SK-N-SH (cell line): ENCODE data around the gene FBXW5. TPM values are rescaled to one million over a fixed set of nuclear protein-coding genes. Genes with fewer than 3 reads are reported as not detected.

Source experiments
- CTCF ChIA-PET: fragments of 300-600, 350-600 bp; formaldehyde crosslinking; extraction: SDS; loops from one replicate; lab custom pipeline; 2021; lab: Yijun Ruan, JAX
- POLR2A ChIA-PET: fragments of 350-600 bp; sonication (Branson Sonifier 250); formaldehyde crosslinking; extraction: SDS; loops from one replicate; lab custom pipeline; 2020; ENCODE audit warnings: antibody characterized with exemption, inconsistent platforms; lab: Yijun Ruan, JAX
- DNase-seq: peaks from one replicate; pipeline ENCODE4 v3.0.0; 2012
- H2AFZ ChIP-seq: fragments of 200-600 bp; sonication (generic); 2 replicates; pipeline ENCODE4 v1.8.1; 2016; ENCODE audit warnings: antibody characterized with exemption, mild to moderate bottlenecking, low read depth
- H3F3A ChIP-seq: fragments of 200-600 bp; sonication (generic); replicated peaks from 2 replicates; pipeline ENCODE3; 2016; ENCODE audit warnings: antibody characterized with exemption, mild to moderate bottlenecking; ENCODE audit not compliant: insufficient read depth
- H3K27ac ChIP-seq, 2 experiments: fragments of 200-500 bp in 1 of 2; fragments of 200-600 bp in 1 of 2; sonication (Bioruptor generic) in 1 of 2; sonication (generic), shearing (Covaris generic) in 1 of 2; 2 replicates each; pipeline versions ENCODE4 v1.5.1 to v1.6.1; 2014 to 2016; ENCODE audit warnings: low read depth in 2 of 2, inconsistent platforms in 1 of 2, low read length in 1 of 2, mild to moderate bottlenecking in 1 of 2, mixed read lengths in 1 of 2
- H3K27me3 ChIP-seq: fragments of 200-600 bp; sonication (generic), shearing (Covaris generic); 2 replicates; pipeline ENCODE4 v1.6.1; 2016; ENCODE audit warnings: mixed run types; ENCODE audit not compliant: insufficient read depth
- H3K36me3 ChIP-seq, 2 experiments: fragments of 200-500 bp in 1 of 2; fragments of 200-600 bp in 1 of 2; sonication (Bioruptor generic) in 1 of 2; sonication (generic) in 1 of 2; replicated peaks in 1 of 2; 2 replicates each; pipeline versions ENCODE3 to v1.5.1; 2014 to 2016; ENCODE audit warnings: low read length in 1 of 2, mild to moderate bottlenecking in 1 of 2; ENCODE audit not compliant: insufficient read depth in 2 of 2, control insufficient read depth in 1 of 2
- H3K4me1 ChIP-seq, 2 experiments: fragments of 200-500 bp in 1 of 2; fragments of 200-600 bp in 1 of 2; sonication (Bioruptor generic) in 1 of 2; sonication (generic), shearing (Covaris generic) in 1 of 2; 2 replicates each; pipeline versions ENCODE4 v1.5.1 to v1.6.1; 2014 to 2016; ENCODE audit warnings: low read depth in 1 of 2, low read length in 1 of 2, mixed run types in 1 of 2; ENCODE audit not compliant: insufficient read depth in 2 of 2, control insufficient read depth in 1 of 2
- H3K4me2 ChIP-seq: fragments of 200-600 bp; sonication (generic), shearing (Covaris generic); 2 replicates; pipeline ENCODE4 v1.6.1; 2017; ENCODE audit warnings: mixed run types
- H3K4me3 ChIP-seq, 2 experiments: fragments of 200-500 bp in 1 of 2; fragments of 200-600 bp in 1 of 2; sonication (Bioruptor generic) in 1 of 2; sonication (generic), shearing (Covaris generic) in 1 of 2; 2 replicates each; pipeline versions ENCODE4 v1.5.1 to v1.8.1; 2014 to 2016; ENCODE audit warnings: low read depth in 2 of 2, inconsistent platforms in 1 of 2, low read length in 1 of 2, mild to moderate bottlenecking in 1 of 2, mixed read lengths in 1 of 2, moderate library complexity in 1 of 2
- H3K79me2 ChIP-seq: fragments of 200-600 bp; sonication (generic); 2 replicates; pipeline ENCODE4 v1.8.1; 2017; ENCODE audit warnings: mild to moderate bottlenecking; ENCODE audit not compliant: insufficient read depth
- H3K9ac ChIP-seq: fragments of 200-600 bp; sonication (generic); 2 replicates; pipeline ENCODE4 v1.6.1; 2017; ENCODE audit warnings: mixed run types
- H3K9me2 ChIP-seq: fragments of 200-600 bp; sonication (generic); 2 replicates; pipeline ENCODE4 v1.6.1; 2017; ENCODE audit warnings: mixed run types
- H3K9me3 ChIP-seq: fragments of 200-600 bp; sonication (generic); 2 replicates; pipeline ENCODE4 v1.6.1; 2017; ENCODE audit warnings: mixed run types, mild to moderate bottlenecking, moderate library complexity
- H4K20me1 ChIP-seq: fragments of 200-600 bp; sonication (generic); 2 replicates; pipeline ENCODE4 v1.6.1; 2017; ENCODE audit warnings: mild to moderate bottlenecking, mixed run types; ENCODE audit not compliant: insufficient read depth
- EZH2phosphoT487 ChIP-seq: fragments of 200-600 bp; sonication (generic); IDR thresholded peaks from 2 replicates; pipeline ENCODE4 v1.6.1; 2017; ENCODE audit warnings: low read depth, mixed run types, mild to moderate bottlenecking, antibody characterized with exemption, moderate library complexity, borderline replicate concordance
- FOSL2 ChIP-seq: IDR thresholded peaks from 2 replicates; pipeline ENCODE4 v1.4.0; 2012; ENCODE audit warnings: low read depth, mild to moderate bottlenecking, moderate library complexity, borderline replicate concordance
- FOXJ3 ChIP-seq: sonication (generic); formaldehyde crosslinking; IDR thresholded peaks from 2 replicates; pipeline ENCODE4 v1.5.1; 2020; ENCODE audit warnings: mild to moderate bottlenecking, missing genetic modification reagents
- IRF3 ChIP-seq: fragments of 150-350 bp; IDR thresholded peaks from 2 replicates; pipeline ENCODE4 v1.6.1; 2016; ENCODE audit warnings: mild to moderate bottlenecking, low read depth, low read length
- JUND ChIP-seq: IDR thresholded peaks from 2 replicates; pipeline ENCODE4 v1.4.0; 2012
- MAX ChIP-seq: IDR thresholded peaks from 2 replicates; pipeline ENCODE4 v1.4.0; 2012; ENCODE audit warnings: low read depth
- NRF1 ChIP-seq: IDR thresholded peaks from 2 replicates; pipeline ENCODE4 v1.6.1; 2012; ENCODE audit warnings: low read depth, mild to moderate bottlenecking, low read length
- USF2 ChIP-seq: fragments of 150-350 bp; IDR thresholded peaks from 2 replicates; pipeline ENCODE4 v1.6.1; 2017; ENCODE audit warnings: antibody characterized with exemption, low read length, low read depth, borderline replicate concordance
- YY1 ChIP-seq: IDR thresholded peaks from 2 replicates; pipeline ENCODE4 v1.4.0; 2012; ENCODE audit warnings: low read depth, mild to moderate bottlenecking
- WGBS: methylation state at CpG from one replicate; pipeline ENCODE4 v1.1.6; 2017; ENCODE audit warnings: low lambda C conversion rate; 5-methylcytosine and 5-hydroxymethylcytosine counted together
- polyA plus RNA-seq, 3 experiments: library from polyadenylated mRNA; depleted of rRNA; stranded (reverse); fragments of >200 nt; gene quantifications; 2 replicates each; pipeline ENCODE4 v1.2.3, GENCODE V29; 2012

FBXW5 gene
- polyA plus RNA-seq, 1 of the 3 experiments (the other 2 are of a cell fraction) = 78.9 TPM

GRCh38 chr9:136921718-136922117 lies 22.8 kb downstream of the FBXW5 start:
- ChIA-PET CTCF (interaction anchor here (1.2 kb wide), 1 partner anchor 22 kb away, joined by 4 read pairs; the partner anchor contains the start of gene FBXW5), POLR2A (no interaction called here)
- no peaks in the 10 kb centered on the region for H3K9me3 ChIP-seq
- no peaks in the 10 kb centered on the region for H3F3A ChIP-seq
- TF ChIP-seq NRF1 = no peak
- no peak for TF ChIP-seq JUND
- no peak for TF ChIP-seq USF2
- no peak for TF ChIP-seq EZH2phosphoT487
- no peak for TF ChIP-seq YY1
- TF ChIP-seq FOXJ3 (CRISPR knock-in tag) = no peak
- H3K4me1 ChIP-seq = peaks cover 0 to 2% of the 10 kb centered on the region in 2 experiments; a peak in 1 of 4 replicates
- 96% methylated on average over 9 of the region's 10 CpGs for WGBS
- H3K79me2 ChIP-seq = no peaks in the 10 kb centered on the region
- H3K4me2 ChIP-seq = no peak overlapping the region
- peaks cover 0 to 33% of the 10 kb centered on the region in 2 experiments for H3K36me3 ChIP-seq
- no peak overlapping the region for H3K4me3 ChIP-seq
- no peaks in the 10 kb centered on the region for H3K9me2 ChIP-seq
- no peaks in the 10 kb centered on the region for H3K27me3 ChIP-seq
- no peak overlapping the region for H3K9ac ChIP-seq
- no peak for DNase-seq
- no peak overlapping the region; a peak in 1 of 4 replicates for H3K27ac ChIP-seq
- no peaks in the 10 kb centered on the region for H4K20me1 ChIP-seq
- H2AFZ ChIP-seq = no peak overlapping the region

- 82% methylated on average over 3 of the region's 11 CpGs for WGBS
- peaks cover 0 to 35% of the 10 kb centered on the region in 2 experiments for H3K36me3 ChIP-seq
- TF ChIP-seq MAX (no peak), FOSL2 (no peak), IRF3 (no peak)
- TF ChIP-seq, all 33 proteins: peak for 0
- Histone ChIP-seq H3K27me3 (no peaks in the 10 kb centered on the region), H3K4me3 (no peak overlapping the region), H3K9ac (no peak overlapping the region), H3K27ac (no peak overlapping the region), H3K9me3 (no peaks in the 10 kb centered on the region), H3K9me2 (no peaks in the 10 kb centered on the region), H4K20me1 (no peaks in the 10 kb centered on the region), H3K4me2 (no peak overlapping the region), H3F3A (no peaks in the 10 kb centered on the region), H3K4me1 (peaks cover 0 to 2% of the 10 kb centered on the region in 2 experiments; a peak in 1 of 4 replicates), H2AFZ (no peak overlapping the region), H3K79me2 (no peaks in the 10 kb centered on the region)
- POLR2A ChIA-PET = no interaction called here
- no peak for DNase-seq
- CTCF ChIA-PET = interaction anchor here (1.1 to 1.2 kb wide), 2 partner anchors 18 to 23 kb away, joined by 3 to 4 read pairs; partner anchors contain the start of gene FBXW5
These were observed 23.2 kb downstream of the FBXW5 start for GRCh38 chr9:136921307-136921706.
